DOHH2 (cell line): ENCODE measurements around the gene HBA2.

ENCODE experiments used
- H3F3A ChIP-seq: fragments of 200-600 bp; sonication (generic), shearing (Covaris generic); 2 replicates; pipeline ENCODE4 v1.6.0; 2016; ENCODE audit warnings: antibody characterized with exemption, mild to moderate bottlenecking; ENCODE audit not compliant: control insufficient read depth, insufficient read depth
- H3K27ac ChIP-seq: fragments of 200-600 bp; sonication (generic); 2 replicates; pipeline ENCODE4 v1.5.1; 2014; ENCODE audit warnings: low read depth, mild to moderate bottlenecking, low read length, moderate library complexity
- H3K27me3 ChIP-seq: fragments of 200-600 bp; sonication (generic); 2 replicates; pipeline ENCODE4 v1.6.1; 2014; ENCODE audit warnings: mild to moderate bottlenecking, low read length, mixed read lengths; ENCODE audit not compliant: control insufficient read depth
- H3K36me3 ChIP-seq: fragments of 200-600 bp; sonication (generic); 2 replicates; pipeline ENCODE4 v1.6.1; 2014; ENCODE audit warnings: mild to moderate bottlenecking, low read length, moderate library complexity, mixed read lengths; ENCODE audit not compliant: control insufficient read depth
- H3K4me1 ChIP-seq: fragments of 200-600 bp; sonication (generic); 2 replicates; pipeline ENCODE4 v1.6.1; 2014; ENCODE audit warnings: mild to moderate bottlenecking, low read length, mixed read lengths; ENCODE audit not compliant: control insufficient read depth
- H3K4me2 ChIP-seq: fragments of 200-600 bp; sonication (generic); 2 replicates; pipeline ENCODE4 v1.6.0; 2014; ENCODE audit warnings: mild to moderate bottlenecking, low read length, moderate library complexity
- H3K4me3 ChIP-seq: fragments of 200-600 bp; sonication (generic); 2 replicates; pipeline ENCODE4 v1.5.1; 2014; ENCODE audit warnings: mild to moderate bottlenecking, low read length, mixed read lengths
- H3K79me2 ChIP-seq: fragments of 200-600 bp; sonication (generic); 2 replicates; pipeline ENCODE4 v1.6.1; 2014; ENCODE audit warnings: mild to moderate bottlenecking, low read length, mixed read lengths; ENCODE audit not compliant: control insufficient read depth
- H3K9me2 ChIP-seq: fragments of 200-600 bp; sonication (generic); replicated peaks from 2 replicates; pipeline ENCODE4 v1.6.1; 2014; ENCODE audit warnings: mild to moderate bottlenecking, low read length, mixed read lengths; ENCODE audit not compliant: control insufficient read depth
- H3K9me3 ChIP-seq: fragments of 200-600 bp; sonication (generic); 2 replicates; pipeline ENCODE4 v1.6.1; 2014; ENCODE audit warnings: antibody characterized with exemption, low read length, mixed read lengths; ENCODE audit not compliant: control insufficient read depth, insufficient read depth
- H4K20me1 ChIP-seq: fragments of 200-600 bp; sonication (generic); 2 replicates; pipeline ENCODE4 v1.6.0; 2014; ENCODE audit warnings: low read depth, mild to moderate bottlenecking, antibody characterized with exemption, low read length, moderate library complexity; ENCODE audit not compliant: control insufficient read depth, insufficient read depth
- CTCF ChIP-seq: fragments of 200-600 bp; sonication (generic); IDR thresholded peaks from one replicate; pipeline ENCODE4 v1.5.1; 2014; ENCODE audit warnings: antibody characterized with exemption, mild to moderate bottlenecking, low read depth, low read length; ENCODE audit not compliant: poor library complexity, severe bottlenecking
- EZH2phosphoT487 ChIP-seq: fragments of 200-600 bp; sonication (generic); IDR thresholded peaks from 2 replicates; pipeline ENCODE4 v1.6.1; 2017; ENCODE audit warnings: borderline replicate concordance, mild to moderate bottlenecking, antibody characterized with exemption, low read length, moderate library complexity, mixed read lengths

Gene HBA2

GRCh38 chr16:212999-213398, 40.3 kb downstream of the HBA2 start:
- Histone ChIP-seq H3K9me3 (no peaks in the 10 kb centered on the region), H3K79me2 (peaks cover 73% of the 10 kb centered on the region), H3K27me3 (no peaks in the 10 kb centered on the region), H3K4me3 (no peak overlapping the region), H3K27ac (no peak overlapping the region), H3K4me1 (no peaks in the 10 kb centered on the region), H4K20me1 (0 out of 2 replicates have a peak, but pooled peaks cover 3% of the 10 kb centered on the region), H3K4me2 (no peak overlapping the region), H3K36me3 (peaks cover 85% of the 10 kb centered on the region), H3K9me2 (no peaks in the 10 kb centered on the region), H3F3A (0 out of 2 replicates have a peak, but pooled peaks cover 2% of the 10 kb centered on the region)
- TF ChIP-seq EZH2phosphoT487 (no peak), CTCF (no peak)

GRCh38 chr16:220021-220420, 47.3 kb downstream of the HBA2 start:
- Histone ChIP-seq H3K79me2 (peaks cover 83% of the 10 kb centered on the region), H3K36me3 (peaks cover 78% of the 10 kb centered on the region), H3K27me3 (no peaks in the 10 kb centered on the region), H3K4me1 (no peaks in the 10 kb centered on the region), H3K4me2 (no peak overlapping the region), H3K4me3 (no peak overlapping the region), H3F3A (no peaks in the 10 kb centered on the region; the same call in 1 of the 2 replicates), H4K20me1 (no peaks in the 10 kb centered on the region), H3K27ac (no peak overlapping the region), H3K9me3 (no peaks in the 10 kb centered on the region), H3K9me2 (no peaks in the 10 kb centered on the region)
- TF ChIP-seq EZH2phosphoT487 (no peak), CTCF (no peak)
